Esophagus squamous epithelium (tissue), 4 donors: ENCODE results near the gene CD44.

Experiments used
- POLR2A ChIP-seq, 4 donors: fragments of 450-650 bp; IDR thresholded peaks; one replicate each; pipeline ENCODE4 v1.6.1; 2017; ENCODE audit warnings: antibody characterized with exemption in 4 of 4, mild to moderate bottlenecking in 4 of 4, moderate library complexity in 3 of 4
- TF ChIP-seq, protein P1 (sequence below), 6 experiments: fragments of 450-650 bp in 4 of 6; fragments of 200-600 bp in 2 of 6; sonication (generic) in 2 of 6; IDR thresholded peaks; one replicate each; pipeline ENCODE4 v1.5.1; 2016 to 2019; ENCODE audit warnings: antibody characterized with exemption in 6 of 6, mild to moderate bottlenecking in 4 of 6, moderate library complexity in 4 of 6

- TF ChIP-seq, protein P1, sequence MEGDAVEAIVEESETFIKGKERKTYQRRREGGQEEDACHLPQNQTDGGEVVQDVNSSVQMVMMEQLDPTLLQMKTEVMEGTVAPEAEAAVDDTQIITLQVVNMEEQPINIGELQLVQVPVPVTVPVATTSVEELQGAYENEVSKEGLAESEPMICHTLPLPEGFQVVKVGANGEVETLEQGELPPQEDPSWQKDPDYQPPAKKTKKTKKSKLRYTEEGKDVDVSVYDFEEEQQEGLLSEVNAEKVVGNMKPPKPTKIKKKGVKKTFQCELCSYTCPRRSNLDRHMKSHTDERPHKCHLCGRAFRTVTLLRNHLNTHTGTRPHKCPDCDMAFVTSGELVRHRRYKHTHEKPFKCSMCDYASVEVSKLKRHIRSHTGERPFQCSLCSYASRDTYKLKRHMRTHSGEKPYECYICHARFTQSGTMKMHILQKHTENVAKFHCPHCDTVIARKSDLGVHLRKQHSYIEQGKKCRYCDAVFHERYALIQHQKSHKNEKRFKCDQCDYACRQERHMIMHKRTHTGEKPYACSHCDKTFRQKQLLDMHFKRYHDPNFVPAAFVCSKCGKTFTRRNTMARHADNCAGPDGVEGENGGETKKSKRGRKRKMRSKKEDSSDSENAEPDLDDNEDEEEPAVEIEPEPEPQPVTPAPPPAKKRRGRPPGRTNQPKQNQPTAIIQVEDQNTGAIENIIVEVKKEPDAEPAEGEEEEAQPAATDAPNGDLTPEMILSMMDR (IDR thresholded peaks at IDR 0.05) = no peak
- TF ChIP-seq POLR2A (IDR thresholded peaks at IDR 0.05) = no peak
Observed at GRCh38 chr11:35206616-35207015, 67.6 kb downstream of the CD44 start.
